Activated T-helper 2 cell treated with anti-CD3 and anti-CD28 coated beads, Interferon-gamma antibody, Interleukin-2, Interleukin-4, amounts not matched to agents 10 μg/mL and 5 μg/mL and 100 μg/mL, durations not matched to agents 14 hours and 24 hours and 36 hours (primary cell): ENCODE results near the gene HMCN2. TPM values are rescaled to one million over a fixed set of nuclear protein-coding genes. Genes with fewer than 3 reads are reported as not detected.

Source experiments
- DNase-seq: peaks from one replicate; pipeline ENCODE4 v3.0.0; 2021; ENCODE audit warnings: low spot score
- H3K27ac Mint-ChIP-seq: one replicate; pipeline ENCODE4 v1.8.0; 2021; ENCODE audit warnings: mixed read lengths
- H3K27me3 Mint-ChIP-seq: one replicate; pipeline ENCODE4 v1.8.0; 2021; ENCODE audit warnings: low read depth, mixed read lengths
- H3K36me3 Mint-ChIP-seq: one replicate; pipeline ENCODE4 v1.8.0; 2021; ENCODE audit warnings: low read depth, mixed read lengths
- H3K4me1 Mint-ChIP-seq: one replicate; pipeline ENCODE4 v1.8.0; 2021; ENCODE audit warnings: low read depth, mixed read lengths
- H3K4me3 Mint-ChIP-seq: one replicate; pipeline ENCODE4 v1.8.0; 2021; ENCODE audit warnings: low read depth, mild to moderate bottlenecking, moderate library complexity, mixed read lengths
- H3K9me3 Mint-ChIP-seq: one replicate; pipeline ENCODE4 v1.8.0; 2021; ENCODE audit warnings: mixed read lengths
- intact Hi-C: fragments of 100-400 bp; cut with micrococcal nuclease; formaldehyde crosslinking; loops from one replicate; pipeline ENCODE4 v1.15.1; 2023
- total RNA-seq: library from RNA; stranded (reverse); gene quantifications from 2 replicates; pipeline ENCODE4 v1.2.3, GENCODE V29; 2022

The HMCN2 gene
- total RNA-seq, 1 donor from 2014 or later: not detected

GRCh38 chr9:130290291-130291181, 25.0 kb downstream of the HMCN2 start:
- no peaks in the 10 kb centered on the region for H3K9me3 Mint-ChIP-seq
- DNase-seq: no peak
- no peaks in the 10 kb centered on the region for H3K36me3 Mint-ChIP-seq
- intact Hi-C loops: no loop called here
- H3K27ac Mint-ChIP-seq: no peak overlapping the region
- H3K4me1 Mint-ChIP-seq: no peaks in the 10 kb centered on the region
- H3K4me3 Mint-ChIP-seq: no peak overlapping the region
- no peaks in the 10 kb centered on the region for H3K27me3 Mint-ChIP-seq

- no peaks in the 10 kb centered on the region for H3K9me3 Mint-ChIP-seq
- no peak for DNase-seq
Observed at GRCh38 chr9:130291474-130291873, 25.9 kb downstream of the HMCN2 start.

GRCh38 chr9:130292106-130292505, 26.5 kb downstream of the HMCN2 start:
- Mint-ChIP-seq H3K27me3 (no peaks in the 10 kb centered on the region), H3K9me3 (no peaks in the 10 kb centered on the region), H3K27ac (no peak overlapping the region), H3K4me3 (no peak overlapping the region), H3K36me3 (no peaks in the 10 kb centered on the region), H3K4me1 (no peaks in the 10 kb centered on the region)
- intact Hi-C loops: no loop called here
- no peak for DNase-seq

More at GRCh38 chr9:130291474-130291873, 25.9 kb downstream of the HMCN2 start:
- H3K36me3 Mint-ChIP-seq: no peaks in the 10 kb centered on the region
- H3K4me3 Mint-ChIP-seq: no peak overlapping the region
- no peaks in the 10 kb centered on the region for H3K4me1 Mint-ChIP-seq
- intact Hi-C loops: no loop called here
- H3K27me3 Mint-ChIP-seq: no peaks in the 10 kb centered on the region
- no peak overlapping the region for H3K27ac Mint-ChIP-seq

- no peaks in the 10 kb centered on the region for H3K36me3 Mint-ChIP-seq
- peaks cover 1% of the 10 kb centered on the region for H3K27me3 Mint-ChIP-seq
- no peak for DNase-seq
- intact Hi-C loops: no loop called here
- H3K9me3 Mint-ChIP-seq: no peaks in the 10 kb centered on the region
- H3K4me3 Mint-ChIP-seq: no peak overlapping the region
- H3K4me1 Mint-ChIP-seq: no peaks in the 10 kb centered on the region
- H3K27ac Mint-ChIP-seq: no peak overlapping the region
Observed at GRCh38 chr9:130294664-130295063, 29.1 kb downstream of the HMCN2 start.

- DNase-seq: no peak
- no peak overlapping the region for H3K4me3 Mint-ChIP-seq
- H3K27me3 Mint-ChIP-seq: peaks cover 1% of the 10 kb centered on the region
- no peaks in the 10 kb centered on the region for H3K4me1 Mint-ChIP-seq
- intact Hi-C loops: no loop called here
- H3K27ac Mint-ChIP-seq: no peak overlapping the region
- no peaks in the 10 kb centered on the region for H3K36me3 Mint-ChIP-seq
- H3K9me3 Mint-ChIP-seq: no peaks in the 10 kb centered on the region
Observed at GRCh38 chr9:130295431-130295830, 29.9 kb downstream of the HMCN2 start.

- Mint-ChIP-seq H3K36me3 (no peaks in the 10 kb centered on the region), H3K27me3 (peaks cover 1% of the 10 kb centered on the region), H3K4me3 (no peak overlapping the region), H3K4me1 (no peaks in the 10 kb centered on the region), H3K9me3 (no peaks in the 10 kb centered on the region), H3K27ac (no peak overlapping the region)
- DNase-seq: no peak
- intact Hi-C loops: no loop called here
Observed at GRCh38 chr9:130295945-130296782, 30.6 kb downstream of the HMCN2 start.

- Mint-ChIP-seq H3K4me1 (no peaks in the 10 kb centered on the region), H3K27ac (no peak overlapping the region), H3K27me3 (peaks cover 1% of the 10 kb centered on the region), H3K36me3 (no peaks in the 10 kb centered on the region), H3K4me3 (no peak overlapping the region), H3K9me3 (no peaks in the 10 kb centered on the region)
- no peak for DNase-seq
- intact Hi-C loops: no loop called here
Observed at GRCh38 chr9:130296783-130297055, 31.2 kb downstream of the HMCN2 start.

- intact Hi-C loops: no loop called here
- Mint-ChIP-seq H3K27ac (no peak overlapping the region), H3K4me1 (no peaks in the 10 kb centered on the region), H3K27me3 (peaks cover 1% of the 10 kb centered on the region), H3K4me3 (no peak overlapping the region), H3K36me3 (no peaks in the 10 kb centered on the region), H3K9me3 (no peaks in the 10 kb centered on the region)
- no peak for DNase-seq
Observed at GRCh38 chr9:130297371-130297770, 31.8 kb downstream of the HMCN2 start.

GRCh38 chr9:130298662-130299279, 33.2 kb downstream of the HMCN2 start:
- peaks cover 1% of the 10 kb centered on the region for H3K27me3 Mint-ChIP-seq
- no peaks in the 10 kb centered on the region for H3K4me1 Mint-ChIP-seq
- no peak for DNase-seq
- no peak overlapping the region for H3K4me3 Mint-ChIP-seq
- no peaks in the 10 kb centered on the region for H3K36me3 Mint-ChIP-seq
- intact Hi-C loops: no loop called here
- no peaks in the 10 kb centered on the region for H3K9me3 Mint-ChIP-seq
- H3K27ac Mint-ChIP-seq: no peak overlapping the region

- DNase-seq: no peak
- intact Hi-C loops: no loop called here
- Mint-ChIP-seq H3K27me3 (peaks cover 1% of the 10 kb centered on the region), H3K4me3 (no peak overlapping the region), H3K36me3 (no peaks in the 10 kb centered on the region), H3K27ac (no peak overlapping the region), H3K4me1 (no peaks in the 10 kb centered on the region), H3K9me3 (no peaks in the 10 kb centered on the region)
Observed at GRCh38 chr9:130299785-130300615, 34.4 kb downstream of the HMCN2 start.

- intact Hi-C loops: no loop called here
- no peak overlapping the region for H3K27ac Mint-ChIP-seq
- no peak overlapping the region for H3K4me3 Mint-ChIP-seq
- no peak for DNase-seq
- H3K36me3 Mint-ChIP-seq: no peaks in the 10 kb centered on the region
- H3K4me1 Mint-ChIP-seq: no peaks in the 10 kb centered on the region
- H3K27me3 Mint-ChIP-seq: peaks cover 1% of the 10 kb centered on the region
- no peaks in the 10 kb centered on the region for H3K9me3 Mint-ChIP-seq
Observed at GRCh38 chr9:130300739-130301138, 35.2 kb downstream of the HMCN2 start.

GRCh38 chr9:130301483-130302286, 36.1 kb downstream of the HMCN2 start:
- no peak for DNase-seq
- H3K27ac Mint-ChIP-seq: no peak overlapping the region
- no peaks in the 10 kb centered on the region for H3K4me1 Mint-ChIP-seq
- no peaks in the 10 kb centered on the region for H3K36me3 Mint-ChIP-seq
- H3K27me3 Mint-ChIP-seq: peaks cover 1% of the 10 kb centered on the region
- H3K4me3 Mint-ChIP-seq: no peak overlapping the region
- intact Hi-C loops: no loop called here
- no peaks in the 10 kb centered on the region for H3K9me3 Mint-ChIP-seq
